Measurements from ENCODE around the gene CCDC136.

The CCDC136 gene

GRCh38 chr7:128826512-128826911, 34.7 kb downstream of the CCDC136 start:
- H3K4me2 ChIP-seq (ENCODE audit: low read length) = no peak overlapping the region
- H2AFZ ChIP-seq = no peak overlapping the region
- TF ChIP-seq, protein P1, sequence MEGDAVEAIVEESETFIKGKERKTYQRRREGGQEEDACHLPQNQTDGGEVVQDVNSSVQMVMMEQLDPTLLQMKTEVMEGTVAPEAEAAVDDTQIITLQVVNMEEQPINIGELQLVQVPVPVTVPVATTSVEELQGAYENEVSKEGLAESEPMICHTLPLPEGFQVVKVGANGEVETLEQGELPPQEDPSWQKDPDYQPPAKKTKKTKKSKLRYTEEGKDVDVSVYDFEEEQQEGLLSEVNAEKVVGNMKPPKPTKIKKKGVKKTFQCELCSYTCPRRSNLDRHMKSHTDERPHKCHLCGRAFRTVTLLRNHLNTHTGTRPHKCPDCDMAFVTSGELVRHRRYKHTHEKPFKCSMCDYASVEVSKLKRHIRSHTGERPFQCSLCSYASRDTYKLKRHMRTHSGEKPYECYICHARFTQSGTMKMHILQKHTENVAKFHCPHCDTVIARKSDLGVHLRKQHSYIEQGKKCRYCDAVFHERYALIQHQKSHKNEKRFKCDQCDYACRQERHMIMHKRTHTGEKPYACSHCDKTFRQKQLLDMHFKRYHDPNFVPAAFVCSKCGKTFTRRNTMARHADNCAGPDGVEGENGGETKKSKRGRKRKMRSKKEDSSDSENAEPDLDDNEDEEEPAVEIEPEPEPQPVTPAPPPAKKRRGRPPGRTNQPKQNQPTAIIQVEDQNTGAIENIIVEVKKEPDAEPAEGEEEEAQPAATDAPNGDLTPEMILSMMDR (IDR thresholded peaks at IDR 0.05) = no peak
- no peak overlapping the region for H3K9ac ChIP-seq
- H3K9me3 ChIP-seq (ENCODE audit: control insufficient read depth, low read length) = no peaks in the 10 kb centered on the region
- H3K79me2 ChIP-seq = no peaks in the 10 kb centered on the region
- peaks cover 6% of the 10 kb centered on the region for H3K4me1 ChIP-seq
- no peak overlapping the region for H3K27ac ChIP-seq
- H3K36me3 ChIP-seq (ENCODE audit: control insufficient read depth, insufficient read depth, low read length) = no peaks in the 10 kb centered on the region
- H3K27me3 ChIP-seq (ENCODE audit: control insufficient read depth, insufficient read depth, low read length) = no peaks in the 10 kb centered on the region
- H3K4me3 ChIP-seq (ENCODE audit: low read depth, low read length) = no peak overlapping the region

DNA sequence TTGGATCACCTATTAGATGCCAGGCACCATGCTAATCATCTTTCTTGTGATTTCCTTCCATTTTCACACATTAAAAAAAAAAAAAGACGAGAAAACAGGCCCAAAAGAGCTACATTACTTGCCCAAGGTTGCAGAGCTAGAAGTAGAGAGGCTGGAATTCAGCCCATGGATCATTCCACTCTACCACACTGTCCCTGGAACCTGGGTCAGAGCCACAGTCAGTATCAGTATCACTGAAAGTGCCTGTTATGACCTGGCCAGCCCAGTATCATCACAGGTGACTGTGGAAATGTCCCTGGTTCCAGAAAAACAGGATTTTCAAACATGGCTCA, 35.1 kb downstream of the CCDC136 start:
- Histone ChIP-seq H3K9ac (no peak overlapping the region), H3K4me1 (peaks cover 6% of the 10 kb centered on the region), H3K4me3 (ENCODE audit: low read depth, low read length) (no peak overlapping the region), H3K9me3 (ENCODE audit: control insufficient read depth, low read length) (no peaks in the 10 kb centered on the region), H3K79me2 (no peaks in the 10 kb centered on the region), H3K4me2 (ENCODE audit: low read length) (no peak overlapping the region), H2AFZ (no peak overlapping the region), H3K27me3 (ENCODE audit: control insufficient read depth, insufficient read depth, low read length) (no peaks in the 10 kb centered on the region), H3K36me3 (ENCODE audit: control insufficient read depth, insufficient read depth, low read length) (no peaks in the 10 kb centered on the region), H3K27ac (no peak overlapping the region)
- TF ChIP-seq, protein P1 (IDR thresholded peaks at IDR 0.05) = no peak

GRCh38 chr7:128827248-128827958, 35.6 kb downstream of the CCDC136 start:
- no peaks in the 10 kb centered on the region for H3K9me3 ChIP-seq (ENCODE audit: control insufficient read depth, low read length)
- H3K4me3 ChIP-seq (ENCODE audit: low read depth, low read length) = no peak overlapping the region
- H3K27ac ChIP-seq = no peak overlapping the region
- H3K4me1 ChIP-seq = peaks cover 8% of the 10 kb centered on the region
- H3K36me3 ChIP-seq (ENCODE audit: control insufficient read depth, insufficient read depth, low read length) = no peaks in the 10 kb centered on the region
- H2AFZ ChIP-seq = no peak overlapping the region
- no peak overlapping the region for H3K9ac ChIP-seq
- H3K4me2 ChIP-seq (ENCODE audit: low read length) = no peak overlapping the region
- no peaks in the 10 kb centered on the region for H3K27me3 ChIP-seq (ENCODE audit: control insufficient read depth, insufficient read depth, low read length)
- TF ChIP-seq, protein P1 (IDR thresholded peaks at IDR 0.05) = no peak
- H3K79me2 ChIP-seq = no peaks in the 10 kb centered on the region

GRCh38 chr7:128827971-128828711, 36.4 kb downstream of the CCDC136 start:
- Histone ChIP-seq H3K79me2 (no peaks in the 10 kb centered on the region), H3K9me3 (ENCODE audit: control insufficient read depth, low read length) (no peaks in the 10 kb centered on the region), H3K27ac (no peak overlapping the region), H3K4me2 (ENCODE audit: low read length) (no peak overlapping the region), H2AFZ (no peak overlapping the region), H3K4me3 (ENCODE audit: low read depth, low read length) (no peak overlapping the region), H3K9ac (no peak overlapping the region), H3K4me1 (peaks cover 10% of the 10 kb centered on the region), H3K36me3 (ENCODE audit: control insufficient read depth, insufficient read depth, low read length) (no peaks in the 10 kb centered on the region), H3K27me3 (ENCODE audit: control insufficient read depth, insufficient read depth, low read length) (no peaks in the 10 kb centered on the region)
- TF ChIP-seq, protein P1 (IDR thresholded peaks at IDR 0.05) = no peak

Measured in parathyroid adenoma (tissue), 2 donors.